ENCODE results near the gene TRPC5OS. TPM values are rescaled to one million over a fixed set of nuclear protein-coding genes. Genes with fewer than 3 reads are reported as not detected.

The TRPC5OS gene
- total RNA-seq, 1 donor from 2014 or later: not detected

GRCh38 chrX:111876646-111877045 lies 665 bp downstream of the TRPC5OS start:
- no peaks in the 10 kb centered on the region for H3K4me1 ChIP-seq
- H3K4me3 ChIP-seq: no peak overlapping the region
- no peak for TF ChIP-seq CTCF (IDR thresholded peaks at IDR 0.05; ENCODE audit: borderline replicate concordance)
- H3K36me3 ChIP-seq: no peaks in the 10 kb centered on the region
- no peaks in the 10 kb centered on the region for H3K27me3 ChIP-seq (ENCODE audit: low read depth)
- intact Hi-C loops (cut with micrococcal nuclease): no loop called here
- H3K9me3 ChIP-seq (replicated peaks): no peaks in the 10 kb centered on the region
- no peak overlapping the region for H3K27ac ChIP-seq (replicated peaks)
- no peak for DNase-seq

- Histone ChIP-seq H3K27me3 (ENCODE audit: low read depth) (no peaks in the 10 kb centered on the region), H3K27ac (replicated peaks) (no peak overlapping the region), H3K36me3 (no peaks in the 10 kb centered on the region), H3K4me1 (no peaks in the 10 kb centered on the region), H3K4me3 (no peak overlapping the region), H3K9me3 (replicated peaks) (no peaks in the 10 kb centered on the region)
- DNase-seq: no peak
- intact Hi-C loops (cut with micrococcal nuclease): no loop called here
- TF ChIP-seq CTCF (IDR thresholded peaks at IDR 0.05; ENCODE audit: borderline replicate concordance): no peak
Observed at GRCh38 chrX:111877681-111878080, 1.7 kb downstream of the TRPC5OS start.

GRCh38 chrX:111880735-111881134 lies 4.8 kb downstream of the TRPC5OS start:
- intact Hi-C loops (cut with micrococcal nuclease): no loop called here
- no peak overlapping the region for H3K4me3 ChIP-seq
- TF ChIP-seq CTCF (IDR thresholded peaks at IDR 0.05; ENCODE audit: borderline replicate concordance): no peak
- DNase-seq: no peak
- H3K27me3 ChIP-seq (ENCODE audit: low read depth): no peaks in the 10 kb centered on the region
- H3K4me1 ChIP-seq: no peaks in the 10 kb centered on the region
- H3K9me3 ChIP-seq (replicated peaks): no peaks in the 10 kb centered on the region
- H3K27ac ChIP-seq (replicated peaks): no peak overlapping the region
- H3K36me3 ChIP-seq: no peaks in the 10 kb centered on the region

GRCh38 chrX:111881715-111882114 lies 5.7 kb downstream of the TRPC5OS start:
- Histone ChIP-seq H3K27me3 (ENCODE audit: low read depth) (no peaks in the 10 kb centered on the region), H3K27ac (replicated peaks) (no peak overlapping the region), H3K36me3 (no peaks in the 10 kb centered on the region), H3K9me3 (replicated peaks) (no peaks in the 10 kb centered on the region), H3K4me3 (no peak overlapping the region), H3K4me1 (no peaks in the 10 kb centered on the region)
- intact Hi-C loops (cut with micrococcal nuclease): no loop called here
- DNase-seq: no peak
- no peak for TF ChIP-seq CTCF (IDR thresholded peaks at IDR 0.05; ENCODE audit: borderline replicate concordance)

GRCh38 chrX:111886678-111887077 lies 10.7 kb downstream of the TRPC5OS start:
- Histone ChIP-seq H3K9me3 (replicated peaks) (no peaks in the 10 kb centered on the region), H3K4me3 (no peak overlapping the region), H3K27me3 (ENCODE audit: low read depth) (no peaks in the 10 kb centered on the region), H3K27ac (replicated peaks) (peak overlapping the region; percentile 54), H3K36me3 (no peaks in the 10 kb centered on the region), H3K4me1 (no peaks in the 10 kb centered on the region)
- no peak for DNase-seq
- intact Hi-C loops (cut with micrococcal nuclease): no loop called here
- TF ChIP-seq CTCF (IDR thresholded peaks at IDR 0.05; ENCODE audit: borderline replicate concordance): no peak

GRCh38 chrX:111888600-111888999 lies 12.6 kb downstream of the TRPC5OS start:
- H3K4me1 ChIP-seq: no peaks in the 10 kb centered on the region
- no peaks in the 10 kb centered on the region for H3K27me3 ChIP-seq (ENCODE audit: low read depth)
- DNase-seq: no peak
- H3K4me3 ChIP-seq: no peak overlapping the region
- H3K9me3 ChIP-seq (replicated peaks): no peaks in the 10 kb centered on the region
- intact Hi-C loops (cut with micrococcal nuclease): no loop called here
- TF ChIP-seq CTCF (IDR thresholded peaks at IDR 0.05; ENCODE audit: borderline replicate concordance): no peak
- H3K36me3 ChIP-seq: no peaks in the 10 kb centered on the region
- no peak overlapping the region for H3K27ac ChIP-seq (replicated peaks)
